HCT116 (cell line): ENCODE measurements around the gene NACC2. TPM values are rescaled to one million over a fixed set of nuclear protein-coding genes. Genes with fewer than 3 reads are reported as not detected.

Experiments used
- ATAC-seq: fragments of 200-7000 bp; cut with Tn5 transposase; 2 replicates; pipeline ENCODE4 v1.9.1; 2020; ENCODE audit warnings: mild to moderate bottlenecking, moderate library complexity
- BruUV-seq: library from RNA; stranded (reverse); fragments of 400-500 nt; replicated peaks from 2 replicates; lab custom pipeline; 2021; lab: Mats Ljungman, UMichigan
- CTCF ChIA-PET: fragments of 300-600 bp; sonication (Branson Sonifier 250); formaldehyde crosslinking; loops from one replicate; lab custom pipeline; 2021; ENCODE audit warnings: antibody characterized with exemption; lab: Charles Lee
- POLR2A ChIA-PET: fragments of 300-600, 350-600 bp; sonication (Branson Sonifier 250); formaldehyde crosslinking; loops from one replicate; lab custom pipeline; 2021; ENCODE audit warnings: antibody characterized with exemption; lab: Charles Lee
- RAD21 ChIA-PET, 2 experiments: fragments of 300-600 bp; sonication (Branson Sonifier 250); formaldehyde crosslinking; loops; one replicate each; lab custom pipeline; 2023; ENCODE audit warnings: low total read pairs in 2 of 2; ENCODE audit not compliant: uncharacterized antibody in 2 of 2, unreplicated experiment in 2 of 2, low non-redundant PET in 1 of 2; lab: Charles Lee
- DNase-seq: peaks from one replicate; pipeline ENCODE4 v3.0.0-alpha.2; 2010; ENCODE audit warnings: low read depth, low spot score
- H2AFZ ChIP-seq: fragments of 200-600 bp; shearing (Covaris generic), sonication (generic); 2 replicates; pipeline ENCODE4 v1.6.1; 2017; ENCODE audit warnings: low read depth, mixed run types, mixed read lengths, antibody characterized with exemption, low read length; ENCODE audit not compliant: poor library complexity, severe bottlenecking
- H3K27ac ChIP-seq: 2 replicates; pipeline ENCODE4 v1.5.1; 2012; ENCODE audit warnings: low read depth, low read length
- H3K27me3 ChIP-seq: fragments of 200-600 bp; sonication (generic); 2 replicates; pipeline ENCODE4 v1.6.1; 2016; ENCODE audit warnings: mixed run types, low read length, mixed read lengths; ENCODE audit not compliant: insufficient read depth
- H3K36me3 ChIP-seq, 2 experiments: fragments of 200-500 bp in 1 of 2; fragments of 200-600 bp in 1 of 2; sonication (Bioruptor generic) in 1 of 2; sonication (generic) in 1 of 2; 2 replicates each; pipeline versions ENCODE4 v1.5.1 to v1.6.1; 2014 to 2016; ENCODE audit warnings: low read length in 2 of 2, inconsistent platforms in 1 of 2, mixed read lengths in 1 of 2, mixed run types in 1 of 2; ENCODE audit not compliant: insufficient read depth in 2 of 2, control insufficient read depth in 1 of 2
- H3K4me1 ChIP-seq, 2 experiments: fragments of 200-600 bp in 1 of 2; sonication (generic) in 1 of 2; 2 replicates each; pipeline versions ENCODE4 v1.5.1 to v1.6.1; 2012 to 2017; ENCODE audit warnings: low read length in 2 of 2, inconsistent platforms in 1 of 2, mild to moderate bottlenecking in 1 of 2, mixed read lengths in 1 of 2, mixed run types in 1 of 2, moderate library complexity in 1 of 2; ENCODE audit not compliant: insufficient read depth in 2 of 2, control insufficient read depth in 1 of 2
- H3K4me2 ChIP-seq: fragments of 200-600 bp; sonication (generic); 2 replicates; pipeline ENCODE4 v1.6.1; 2017; ENCODE audit warnings: mixed run types, low read length, mixed read lengths
- H3K4me3 ChIP-seq, 2 experiments: fragments of 200-600 bp in 1 of 2; sonication (generic) in 1 of 2; replicated peaks in 1 of 2; 2 replicates each; pipeline ENCODE4 v1.5.1; 2011 to 2016; ENCODE audit warnings: low read length in 2 of 2, control low read depth in 1 of 2, low read depth in 1 of 2, mild to moderate bottlenecking in 1 of 2, mixed read lengths in 1 of 2, mixed run types in 1 of 2
- H3K79me2 ChIP-seq: fragments of 200-600 bp; sonication (generic); 2 replicates; pipeline ENCODE4 v1.6.1; 2017; ENCODE audit warnings: mild to moderate bottlenecking, mixed run types, low read length, moderate library complexity, mixed read lengths; ENCODE audit not compliant: insufficient read depth
- H3K9ac ChIP-seq: fragments of 200-600 bp; sonication (generic); 2 replicates; pipeline ENCODE4 v1.6.1; 2016; ENCODE audit warnings: low read length, mixed read lengths
- H3K9me2 ChIP-seq: fragments of 200-600 bp; sonication (generic), shearing (Covaris generic); 2 replicates; pipeline ENCODE4 v1.6.1; 2017; ENCODE audit warnings: mixed run types, mild to moderate bottlenecking, moderate library complexity; ENCODE audit not compliant: insufficient read depth
- H3K9me3 ChIP-seq, 2 experiments: fragments of 200-500 bp in 1 of 2; fragments of 200-600 bp in 1 of 2; sonication (Bioruptor generic) in 1 of 2; sonication (generic) in 1 of 2; 2 replicates each; pipeline ENCODE4 v1.6.1; 2014 to 2017; ENCODE audit warnings: low read length in 2 of 2, mixed read lengths in 2 of 2, inconsistent platforms in 1 of 2, low read depth in 1 of 2, mild to moderate bottlenecking in 1 of 2, mixed run types in 1 of 2, moderate library complexity in 1 of 2; ENCODE audit not compliant: control insufficient read depth in 1 of 2, insufficient read depth in 1 of 2
- H4K20me1 ChIP-seq: fragments of 200-600 bp; sonication (generic), shearing (Covaris generic); 2 replicates; pipeline ENCODE4 v1.6.1; 2017; ENCODE audit warnings: mixed run types, mild to moderate bottlenecking, moderate library complexity; ENCODE audit not compliant: insufficient read depth
- CBX3 ChIP-seq: IDR thresholded peaks from 2 replicates; pipeline ENCODE4 v1.6.1; 2012; ENCODE audit warnings: low read depth
- CEBPB ChIP-seq: IDR thresholded peaks from 2 replicates; pipeline ENCODE4 v1.6.1; 2012; ENCODE audit warnings: low read depth
- ELF1 ChIP-seq: IDR thresholded peaks from 2 replicates; pipeline ENCODE4 v1.6.1; 2012; ENCODE audit warnings: low read depth, borderline replicate concordance
- EZH2phosphoT487 ChIP-seq: fragments of 200-600 bp; IDR thresholded peaks from 2 replicates; pipeline ENCODE4 v1.6.1; 2018; ENCODE audit warnings: antibody characterized with exemption, borderline replicate concordance
- POLR2A ChIP-seq: IDR thresholded peaks from 2 replicates; pipeline ENCODE4 v1.7.0; 2011; ENCODE audit warnings: borderline replicate concordance; ENCODE audit not compliant: insufficient read depth, insufficient read length; ENCODE audit errors: extremely low read depth
- RAD21 ChIP-seq: IDR thresholded peaks from 2 replicates; pipeline ENCODE4 v1.6.1; 2012; ENCODE audit warnings: low read depth, mild to moderate bottlenecking
- SP1 ChIP-seq: IDR thresholded peaks from 2 replicates; pipeline ENCODE4 v1.6.1; 2012; ENCODE audit warnings: low read depth
- TCF7L2 ChIP-seq: IDR thresholded peaks from 2 replicates; pipeline ENCODE4 v1.7.0; 2011; ENCODE audit warnings: borderline replicate concordance, inconsistent platforms; ENCODE audit not compliant: insufficient read depth, insufficient read length; ENCODE audit errors: extremely low read depth
- YY1 ChIP-seq: IDR thresholded peaks from 2 replicates; pipeline ENCODE4 v1.6.1; 2011; ENCODE audit warnings: low read length, low read depth, moderate library complexity, mild to moderate bottlenecking; ENCODE audit not compliant: insufficient replicate concordance; ENCODE audit errors: extremely low read depth
- ZFX ChIP-seq: fragments of 450-650 bp; IDR thresholded peaks from 2 replicates; pipeline ENCODE4 v1.6.1; 2017
- ZNF274 ChIP-seq: fragments of 200-500 bp; sonication (Bioruptor generic); IDR thresholded peaks from 2 replicates; pipeline ENCODE4 v1.6.1; 2014; ENCODE audit warnings: mild to moderate bottlenecking, low read depth, low read length, inconsistent platforms
- intact Hi-C: fragments of 100-400 bp; cut with micrococcal nuclease; formaldehyde crosslinking; loops from 2 replicates; pipeline ENCODE4 v1.10.0; 2022
- total RNA-seq: library from RNA; stranded (reverse); gene quantifications from one replicate; pipeline ENCODE4 v1.2.1, GENCODE V29; 2021; ENCODE audit not compliant: unreplicated experiment
- TF ChIP-seq, protein P1 (sequence below): IDR thresholded peaks from 2 replicates; pipeline ENCODE4 v1.6.1; 2012
- TF ChIP-seq, protein P2 (sequence below): IDR thresholded peaks from 2 replicates; pipeline ENCODE4 v1.6.1; 2011; ENCODE audit warnings: mild to moderate bottlenecking, low read length, moderate library complexity; ENCODE audit not compliant: insufficient replicate concordance; ENCODE audit errors: extremely low read depth
- TF ChIP-seq, protein P3 (sequence below), 3 experiments: fragments of 200-600 bp in 1 of 3; sonication (generic) in 1 of 3; IDR thresholded peaks in 2 of 3; conservative IDR thresholded peaks in 1 of 3; 2 replicates each; pipeline ENCODE4 v1.5.1; 2012 to 2017; ENCODE audit warnings: low read depth in 2 of 3, low read length in 2 of 3, antibody characterized with exemption in 1 of 3, borderline replicate concordance in 1 of 3, control low read depth in 1 of 3, mild to moderate bottlenecking in 1 of 3, mixed read lengths in 1 of 3, mixed run types in 1 of 3, moderate library complexity in 1 of 3; ENCODE audit not compliant: insufficient read depth in 1 of 3
- TF ChIP-seq, protein P4 (sequence below): IDR thresholded peaks from 2 replicates; pipeline ENCODE4 v1.6.1; 2012; ENCODE audit warnings: low read depth
- TF ChIP-seq, protein P5 (sequence below): IDR thresholded peaks from 2 replicates; pipeline ENCODE4 v1.6.1; 2012

NACC2 gene
- total RNA-seq, 1 experiment from 2014 or later = 27.8 TPM

DNA sequence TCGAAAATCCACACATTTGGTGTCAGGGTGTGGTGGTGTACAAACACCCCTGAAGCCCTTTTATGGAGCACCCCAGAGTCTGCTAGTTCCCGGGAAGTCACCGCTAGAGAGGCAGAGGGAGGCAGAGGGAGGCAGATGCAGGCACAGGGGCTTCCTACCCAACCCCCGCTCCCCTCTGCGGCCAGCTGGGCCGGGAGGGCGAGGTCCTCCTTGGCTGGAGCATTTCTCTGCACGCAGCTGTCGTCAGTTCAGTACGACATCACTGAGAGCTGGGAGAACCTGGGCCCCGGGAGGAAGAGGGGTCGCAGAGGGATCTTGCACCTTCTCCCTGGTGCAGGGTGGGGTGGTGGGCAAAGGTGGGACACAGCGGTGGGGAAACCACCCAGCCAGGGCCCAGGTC is 118.1 kb downstream of the NACC2 start:
- no peaks in the 10 kb centered on the region for H3K27me3 ChIP-seq
- intact Hi-C loops = no loop called here
- no peak overlapping the region for H2AFZ ChIP-seq
- RAD21 ChIA-PET = no interaction called here
- H3K4me1 ChIP-seq = no peaks in the 10 kb centered on the region
- ATAC-seq (no peak), DNase-seq (no peak)
- H3K27ac ChIP-seq = no peak overlapping the region
- H3K4me3 ChIP-seq = no peak overlapping the region
- no peaks in the 10 kb centered on the region for H3K9me2 ChIP-seq
- H3K4me2 ChIP-seq = no peak overlapping the region
- no TSS peak for BruUV-seq
- H3K79me2 ChIP-seq = no peaks in the 10 kb centered on the region
- H3K9me3 ChIP-seq = no peaks in the 10 kb centered on the region
- TF ChIP-seq, protein P1, sequence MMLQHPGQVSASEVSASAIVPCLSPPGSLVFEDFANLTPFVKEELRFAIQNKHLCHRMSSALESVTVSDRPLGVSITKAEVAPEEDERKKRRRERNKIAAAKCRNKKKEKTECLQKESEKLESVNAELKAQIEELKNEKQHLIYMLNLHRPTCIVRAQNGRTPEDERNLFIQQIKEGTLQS = no peak
- TF ChIP-seq YY1 (no peak), SP1 (no peak), ZFX (no peak), ZNF274 (no peak), TCF7L2 (no peak), ELF1 (no peak), POLR2A (no peak), EZH2phosphoT487 (no peak), RAD21 (no peak), CBX3 (no peak), CEBPB (no peak)
- TF ChIP-seq, protein P2, sequence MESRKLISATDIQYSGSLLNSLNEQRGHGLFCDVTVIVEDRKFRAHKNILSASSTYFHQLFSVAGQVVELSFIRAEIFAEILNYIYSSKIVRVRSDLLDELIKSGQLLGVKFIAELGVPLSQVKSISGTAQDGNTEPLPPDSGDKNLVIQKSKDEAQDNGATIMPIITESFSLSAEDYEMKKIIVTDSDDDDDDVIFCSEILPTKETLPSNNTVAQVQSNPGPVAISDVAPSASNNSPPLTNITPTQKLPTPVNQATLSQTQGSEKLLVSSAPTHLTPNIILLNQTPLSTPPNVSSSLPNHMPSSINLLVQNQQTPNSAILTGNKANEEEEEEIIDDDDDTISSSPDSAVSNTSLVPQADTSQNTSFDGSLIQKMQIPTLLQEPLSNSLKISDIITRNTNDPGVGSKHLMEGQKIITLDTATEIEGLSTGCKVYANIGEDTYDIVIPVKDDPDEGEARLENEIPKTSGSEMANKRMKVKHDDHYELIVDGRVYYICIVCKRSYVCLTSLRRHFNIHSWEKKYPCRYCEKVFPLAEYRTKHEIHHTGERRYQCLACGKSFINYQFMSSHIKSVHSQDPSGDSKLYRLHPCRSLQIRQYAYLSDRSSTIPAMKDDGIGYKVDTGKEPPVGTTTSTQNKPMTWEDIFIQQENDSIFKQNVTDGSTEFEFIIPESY = no peak
- TF ChIP-seq, protein P3, sequence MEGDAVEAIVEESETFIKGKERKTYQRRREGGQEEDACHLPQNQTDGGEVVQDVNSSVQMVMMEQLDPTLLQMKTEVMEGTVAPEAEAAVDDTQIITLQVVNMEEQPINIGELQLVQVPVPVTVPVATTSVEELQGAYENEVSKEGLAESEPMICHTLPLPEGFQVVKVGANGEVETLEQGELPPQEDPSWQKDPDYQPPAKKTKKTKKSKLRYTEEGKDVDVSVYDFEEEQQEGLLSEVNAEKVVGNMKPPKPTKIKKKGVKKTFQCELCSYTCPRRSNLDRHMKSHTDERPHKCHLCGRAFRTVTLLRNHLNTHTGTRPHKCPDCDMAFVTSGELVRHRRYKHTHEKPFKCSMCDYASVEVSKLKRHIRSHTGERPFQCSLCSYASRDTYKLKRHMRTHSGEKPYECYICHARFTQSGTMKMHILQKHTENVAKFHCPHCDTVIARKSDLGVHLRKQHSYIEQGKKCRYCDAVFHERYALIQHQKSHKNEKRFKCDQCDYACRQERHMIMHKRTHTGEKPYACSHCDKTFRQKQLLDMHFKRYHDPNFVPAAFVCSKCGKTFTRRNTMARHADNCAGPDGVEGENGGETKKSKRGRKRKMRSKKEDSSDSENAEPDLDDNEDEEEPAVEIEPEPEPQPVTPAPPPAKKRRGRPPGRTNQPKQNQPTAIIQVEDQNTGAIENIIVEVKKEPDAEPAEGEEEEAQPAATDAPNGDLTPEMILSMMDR (IDR thresholded peaks at IDR 0.05 in 2 of 3, conservative IDR thresholded peaks at IDR 0.05 in 1 of 3; ENCODE audit: borderline replicate concordance in 1 of 3, insufficient read depth in 1 of 3, low read depth in 2 of 3, low read length in 2 of 3) = no peak
- TF ChIP-seq, protein P4, sequence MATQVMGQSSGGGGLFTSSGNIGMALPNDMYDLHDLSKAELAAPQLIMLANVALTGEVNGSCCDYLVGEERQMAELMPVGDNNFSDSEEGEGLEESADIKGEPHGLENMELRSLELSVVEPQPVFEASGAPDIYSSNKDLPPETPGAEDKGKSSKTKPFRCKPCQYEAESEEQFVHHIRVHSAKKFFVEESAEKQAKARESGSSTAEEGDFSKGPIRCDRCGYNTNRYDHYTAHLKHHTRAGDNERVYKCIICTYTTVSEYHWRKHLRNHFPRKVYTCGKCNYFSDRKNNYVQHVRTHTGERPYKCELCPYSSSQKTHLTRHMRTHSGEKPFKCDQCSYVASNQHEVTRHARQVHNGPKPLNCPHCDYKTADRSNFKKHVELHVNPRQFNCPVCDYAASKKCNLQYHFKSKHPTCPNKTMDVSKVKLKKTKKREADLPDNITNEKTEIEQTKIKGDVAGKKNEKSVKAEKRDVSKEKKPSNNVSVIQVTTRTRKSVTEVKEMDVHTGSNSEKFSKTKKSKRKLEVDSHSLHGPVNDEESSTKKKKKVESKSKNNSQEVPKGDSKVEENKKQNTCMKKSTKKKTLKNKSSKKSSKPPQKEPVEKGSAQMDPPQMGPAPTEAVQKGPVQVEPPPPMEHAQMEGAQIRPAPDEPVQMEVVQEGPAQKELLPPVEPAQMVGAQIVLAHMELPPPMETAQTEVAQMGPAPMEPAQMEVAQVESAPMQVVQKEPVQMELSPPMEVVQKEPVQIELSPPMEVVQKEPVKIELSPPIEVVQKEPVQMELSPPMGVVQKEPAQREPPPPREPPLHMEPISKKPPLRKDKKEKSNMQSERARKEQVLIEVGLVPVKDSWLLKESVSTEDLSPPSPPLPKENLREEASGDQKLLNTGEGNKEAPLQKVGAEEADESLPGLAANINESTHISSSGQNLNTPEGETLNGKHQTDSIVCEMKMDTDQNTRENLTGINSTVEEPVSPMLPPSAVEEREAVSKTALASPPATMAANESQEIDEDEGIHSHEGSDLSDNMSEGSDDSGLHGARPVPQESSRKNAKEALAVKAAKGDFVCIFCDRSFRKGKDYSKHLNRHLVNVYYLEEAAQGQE = no peak
- TF ChIP-seq, protein P5, sequence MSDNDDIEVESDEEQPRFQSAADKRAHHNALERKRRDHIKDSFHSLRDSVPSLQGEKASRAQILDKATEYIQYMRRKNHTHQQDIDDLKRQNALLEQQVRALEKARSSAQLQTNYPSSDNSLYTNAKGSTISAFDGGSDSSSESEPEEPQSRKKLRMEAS = no peak
- no peaks in the 10 kb centered on the region for H4K20me1 ChIP-seq
- H3K36me3 ChIP-seq = no peaks in the 10 kb centered on the region
- CTCF ChIA-PET = no interaction called here
- POLR2A ChIA-PET = no interaction called here
- no peak overlapping the region for H3K9ac ChIP-seq
